ENCODE results near the gene MRPS7.
"Not testable (repeated sequence)": the region's sequence is repeated elsewhere in the genome, so short reads cannot be mapped to it uniquely, and the experiment has no call there.

Gene MRPS7

DNA sequence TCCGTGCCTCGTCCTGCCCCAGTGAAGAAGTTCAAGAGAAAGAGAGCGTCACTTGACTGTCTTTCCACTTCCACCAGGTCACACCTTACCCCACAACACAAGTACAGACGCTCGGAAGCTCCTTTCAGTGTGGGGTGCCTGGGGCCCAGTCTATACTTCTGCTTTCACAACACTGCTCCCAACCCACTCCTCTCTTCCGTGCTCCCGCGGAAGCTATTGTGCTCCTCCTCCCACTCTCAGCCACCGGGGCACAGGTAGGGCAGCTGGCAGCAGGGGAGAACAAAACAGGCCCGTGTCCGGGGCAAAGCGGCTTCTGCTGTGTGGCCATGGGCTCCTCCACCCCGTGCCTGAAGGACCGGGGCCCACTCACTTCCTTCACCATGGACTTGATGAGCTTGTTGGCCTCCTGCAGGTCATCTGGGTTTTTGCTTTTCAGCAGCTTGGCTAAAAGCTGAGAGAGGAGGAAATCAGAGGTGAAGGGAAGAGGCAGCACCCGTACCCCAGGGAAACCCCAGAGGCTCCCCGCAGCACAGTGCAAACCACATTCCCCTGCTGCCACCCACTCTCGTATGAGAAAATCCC, 19.1 kb upstream of the MRPS7 start:
- no peak for DNase-seq

- peak in 1 of 58 donors; percentile 8 for DNase-seq
These were observed 17.4 kb upstream of the MRPS7 start for GRCh38 chr17:75244133-75244866.

GRCh38 chr17:75245011-75245410, 16.7 kb upstream of the MRPS7 start:
- DNase-seq = no peak

DNA sequence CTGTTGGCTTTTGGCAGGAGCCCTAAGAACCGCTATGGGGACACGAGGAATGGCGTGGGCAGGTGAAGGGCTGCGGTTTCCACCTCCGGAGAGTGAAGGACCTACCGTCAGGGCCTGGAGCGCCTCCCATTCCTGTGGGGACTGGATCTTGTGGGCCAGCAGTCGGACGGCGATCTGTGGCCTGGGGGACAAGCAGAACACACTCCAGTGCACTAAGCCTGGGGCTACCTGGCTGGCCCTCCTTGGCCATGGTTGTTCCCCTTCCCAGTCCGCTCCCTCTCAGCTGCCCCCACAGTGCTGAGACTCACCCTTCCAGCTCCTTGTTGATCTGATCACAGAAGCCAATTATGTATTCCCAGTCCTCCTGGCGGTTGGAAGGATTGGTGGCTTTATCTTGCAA, 15.3 kb upstream of the MRPS7 start:
- no peak for DNase-seq

GRCh38 chr17:75249564-75249963, 12.1 kb upstream of the MRPS7 start:
- no peak for DNase-seq

DNA sequence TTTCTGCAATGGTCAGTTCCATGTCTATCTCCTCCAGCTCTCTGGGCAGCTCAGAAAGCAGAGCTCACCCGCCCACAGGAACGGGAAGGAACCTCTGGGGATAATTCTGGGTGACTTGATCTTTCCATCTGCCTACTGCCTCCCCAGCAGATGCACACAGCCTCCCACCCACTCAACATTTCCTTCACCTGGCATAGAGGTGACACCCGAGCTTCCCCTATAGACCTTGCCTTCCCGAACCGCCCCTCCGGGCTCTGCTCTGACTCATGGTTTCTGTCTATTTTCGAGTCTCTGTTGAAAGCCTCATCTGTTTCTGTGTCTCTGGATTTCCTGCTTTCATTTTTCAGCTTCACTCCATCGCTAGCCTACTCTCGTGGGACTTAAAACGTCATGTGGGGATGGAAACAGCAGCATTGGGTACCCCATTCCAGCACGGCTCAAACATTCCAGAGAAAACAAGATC, 11.6 kb upstream of the MRPS7 start:
- peak in 9 of 58 donors; percentile 15 to 43 (median 21) for DNase-seq

GRCh38 chr17:75252039-75252816, 9.5 kb upstream of the MRPS7 start:
- no peak for DNase-seq

DNA sequence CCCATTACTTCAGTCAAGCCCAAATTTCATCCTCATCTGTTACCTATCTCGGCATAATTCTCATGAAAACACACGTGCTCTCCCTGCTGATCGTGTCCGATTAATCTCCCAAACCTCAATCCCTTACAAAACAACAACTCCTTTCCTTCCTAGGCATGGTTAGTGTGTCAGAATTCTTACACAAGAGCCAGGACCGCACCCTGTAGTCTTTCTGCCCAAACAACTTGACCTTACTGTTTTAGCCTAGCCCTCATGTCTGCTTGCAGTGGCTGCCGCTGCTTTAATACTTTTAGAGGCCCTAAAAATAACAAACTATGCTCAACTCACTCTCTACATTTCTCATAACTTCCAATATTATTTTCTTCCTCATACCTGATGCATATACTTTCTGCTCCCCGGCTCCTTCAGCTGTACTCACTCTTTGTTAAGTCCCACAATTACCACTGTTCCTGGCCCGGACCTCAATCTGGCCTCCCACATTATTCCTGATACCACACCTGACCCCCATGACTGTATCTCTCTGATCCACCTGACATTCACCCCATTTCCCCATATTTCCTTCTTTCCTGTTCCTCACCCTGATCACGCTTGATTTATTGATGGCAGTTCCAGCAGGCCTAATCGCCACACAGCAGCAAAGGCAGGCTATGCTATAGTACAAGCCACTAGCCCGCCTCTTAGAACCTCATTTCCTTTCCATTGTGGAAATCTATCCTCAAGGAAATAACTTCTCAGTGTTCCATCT, 5.6 kb upstream of the MRPS7 start:
- DNase-seq = not testable (repeated sequence)

DNA sequence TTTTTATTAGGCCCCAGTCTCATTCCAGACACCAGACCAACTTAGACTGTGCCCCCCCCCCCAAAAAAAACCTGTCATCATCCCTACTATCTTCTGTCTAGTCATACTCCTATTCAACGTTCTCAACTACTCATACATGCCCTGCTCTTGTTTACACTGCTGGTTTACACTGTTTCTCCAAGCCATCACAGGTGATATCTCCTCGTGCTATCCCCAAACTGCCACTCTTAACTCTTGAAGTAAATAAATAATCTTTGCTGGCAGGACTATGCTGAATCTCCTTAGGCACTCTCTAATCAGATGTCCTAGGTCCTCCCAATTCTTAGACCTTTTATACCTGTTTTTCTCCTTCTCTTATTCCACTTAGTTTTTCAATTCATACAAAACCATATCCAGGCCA, 4.5 kb upstream of the MRPS7 start:
- not testable (repeated sequence) for DNase-seq

- peak in 1 of 58 donors; percentile 59 for DNase-seq
These were observed 891 bp upstream of the MRPS7 start for GRCh38 chr17:75260641-75261335.

DNA sequence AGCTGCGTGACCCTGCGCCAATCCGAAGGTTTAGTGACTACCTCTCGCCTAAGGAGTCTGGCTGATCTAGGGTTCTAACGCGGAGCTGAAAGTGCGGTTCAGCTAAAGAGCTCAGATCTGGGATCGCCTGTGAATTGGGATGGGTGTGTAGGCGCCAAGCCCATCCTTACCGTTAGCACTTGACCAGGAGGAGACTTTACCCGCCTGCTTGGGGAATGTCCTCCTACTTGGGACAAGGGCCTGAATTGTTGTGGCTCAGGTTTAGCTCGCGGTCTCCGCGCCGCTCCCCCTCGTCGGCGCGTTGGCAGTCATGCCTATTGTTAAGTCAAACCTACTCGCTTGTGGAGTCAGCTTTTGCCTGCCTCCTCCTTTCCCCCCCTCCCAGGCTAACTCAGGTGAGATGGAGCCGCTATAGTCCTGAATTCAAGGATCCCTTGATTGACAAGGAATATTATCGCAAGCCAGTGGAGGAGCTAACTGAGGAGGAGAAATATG, 480 bp downstream of the MRPS7 start:
- DNase-seq = peak in 3 of 58 donors; percentile 51 to 57 (median 57)

DNA sequence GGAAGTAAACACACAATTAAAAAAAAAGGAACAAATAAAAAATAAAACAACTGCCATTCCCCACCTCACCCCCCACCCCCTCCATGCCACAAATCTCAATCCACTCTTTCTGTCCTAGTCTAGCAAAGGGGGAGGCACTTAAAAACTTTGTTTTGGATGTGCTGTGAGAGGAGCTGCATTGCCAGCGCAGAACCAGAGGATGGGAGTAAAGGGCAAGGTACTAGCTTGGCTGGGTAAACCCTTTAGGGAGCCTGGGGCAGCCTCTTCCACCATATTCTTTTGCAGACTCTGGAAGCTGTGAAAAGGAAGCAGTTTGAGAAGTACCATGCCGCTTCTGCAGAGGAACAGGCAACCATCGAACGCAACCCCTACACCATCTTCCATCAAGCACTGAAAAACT, 1.4 kb downstream of the MRPS7 start:
- no peak for DNase-seq

- DNase-seq = no peak
These were observed 4.1 kb downstream of the MRPS7 start for GRCh38 chr17:75265614-75266315.

DNA sequence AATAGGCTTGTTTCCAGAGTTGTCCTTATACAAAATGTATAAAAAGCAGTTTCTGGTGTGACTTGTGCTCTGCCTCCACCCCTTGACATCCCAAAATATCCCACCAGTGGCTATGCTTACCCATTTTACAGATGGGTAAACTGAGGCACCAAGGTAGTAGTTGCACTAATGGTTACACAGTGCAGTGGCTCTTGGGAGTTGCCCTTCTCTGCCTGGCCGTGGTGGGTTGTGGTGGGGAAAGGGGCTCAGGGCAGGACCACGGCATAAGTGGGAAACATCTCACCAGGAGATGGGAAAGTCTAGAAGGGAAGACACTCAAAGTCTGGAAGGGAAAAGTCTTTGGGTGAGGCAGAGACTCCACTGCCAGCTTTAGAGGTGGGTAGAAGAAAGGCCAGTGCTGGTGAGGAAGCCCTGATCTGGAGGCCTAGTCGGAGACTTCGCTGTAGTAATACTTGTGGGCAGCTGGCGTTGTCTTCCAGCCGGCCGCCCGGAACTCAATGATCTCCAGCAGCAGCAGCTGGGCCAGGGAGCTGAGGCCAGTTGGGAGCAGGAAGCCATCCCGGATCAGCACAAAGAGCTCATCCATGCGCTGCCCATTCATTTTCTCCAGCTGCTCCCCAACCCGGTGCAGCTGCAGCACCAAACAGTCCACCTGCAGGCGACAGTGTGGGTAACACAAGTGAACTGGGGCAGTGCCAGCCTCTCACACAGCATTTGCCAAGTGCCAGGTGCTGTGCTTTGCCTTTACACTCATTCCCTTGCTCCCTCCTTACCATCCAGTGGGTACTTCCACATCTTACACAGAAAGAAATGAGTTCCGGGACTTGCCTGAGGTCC, 4.9 kb downstream of the MRPS7 start:
- DNase-seq = peak in 33 of 58 donors; percentile 15 to 68 (median 41)

DNA sequence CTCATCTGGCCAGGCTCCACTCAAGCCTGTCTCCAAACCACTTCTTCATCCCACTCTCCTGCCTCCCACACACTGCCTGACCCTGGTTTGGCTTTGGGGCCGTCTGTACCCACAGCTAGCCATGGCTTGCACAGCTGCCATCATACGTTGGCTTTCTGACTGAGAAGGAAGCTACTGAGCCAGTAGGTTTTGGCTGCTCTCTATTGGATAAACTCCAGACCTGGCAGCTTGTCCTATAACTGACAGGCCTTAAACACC, 5.4 kb downstream of the MRPS7 start:
- peak in 19 of 58 donors; percentile 10 to 68 (median 46) for DNase-seq

DNA sequence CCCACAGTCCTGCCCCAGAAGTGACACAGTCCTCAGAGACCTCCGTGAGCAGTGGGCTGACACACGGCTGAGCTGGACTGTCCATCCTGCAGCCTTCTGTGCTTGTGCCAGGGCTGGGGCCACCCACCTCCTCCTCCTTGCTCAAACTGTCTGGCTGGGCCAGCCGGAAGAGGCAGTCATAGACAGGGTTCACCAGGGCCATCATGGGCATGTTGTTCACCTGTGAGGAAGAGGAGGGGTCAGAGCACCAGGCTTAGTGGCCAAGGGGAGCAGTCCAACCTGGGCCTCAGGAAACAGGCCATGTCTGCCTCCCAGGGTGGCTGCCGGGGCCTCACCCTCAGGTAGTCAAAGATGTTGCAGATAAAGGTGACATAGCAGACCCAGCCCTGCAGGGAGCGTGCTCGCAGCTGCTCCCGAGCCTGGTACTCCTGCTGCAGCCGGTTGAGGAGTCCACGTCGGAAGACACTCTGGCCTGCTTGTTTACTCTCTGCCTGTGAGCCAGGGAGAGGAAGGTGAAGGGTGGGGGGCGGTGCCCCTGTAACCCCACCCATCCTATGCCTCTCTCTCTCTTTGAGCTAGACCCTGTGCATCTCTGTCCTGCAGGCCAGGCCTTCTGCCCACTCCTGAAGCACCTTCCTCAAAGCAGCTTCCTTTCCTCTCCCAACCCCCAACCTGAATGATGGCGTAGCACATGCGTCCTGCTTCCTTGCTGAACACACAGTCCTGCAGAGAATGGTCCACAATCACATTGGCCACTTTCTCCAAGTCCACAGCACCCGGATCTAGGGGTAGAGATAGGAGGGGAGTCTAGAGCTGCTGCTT, 5.9 kb downstream of the MRPS7 start:
- DNase-seq = peak in 2 of 58 donors; percentile 28 to 53

- DNase-seq = no peak
These were observed 8.2 kb downstream of the MRPS7 start for GRCh38 chr17:75269844-75270217.

GRCh38 chr17:75270218-75270965, 8.7 kb downstream of the MRPS7 start:
- DNase-seq = peak in 49 of 58 donors; percentile 25 to 73 (median 55)

Data from anterior cingulate cortex (tissue), 58 donors.